B cell (primary cell): Measurements from ENCODE around the gene TNIP1.

Experiments used
- EZH2 ChIP-seq: IDR thresholded peaks from 2 replicates; pipeline ENCODE4 v1.6.1; 2012; ENCODE audit warnings: borderline replicate concordance, low read depth, mild to moderate bottlenecking, moderate library complexity, low read length; ENCODE audit not compliant: insufficient read depth, poor library complexity, severe bottlenecking
- TF ChIP-seq, protein P1 (sequence below): fragments of 200-600 bp; IDR thresholded peaks from one replicate; pipeline ENCODE4 v1.8.0; 2022; ENCODE audit warnings: antibody characterized with exemption, mild to moderate bottlenecking

DNA sequence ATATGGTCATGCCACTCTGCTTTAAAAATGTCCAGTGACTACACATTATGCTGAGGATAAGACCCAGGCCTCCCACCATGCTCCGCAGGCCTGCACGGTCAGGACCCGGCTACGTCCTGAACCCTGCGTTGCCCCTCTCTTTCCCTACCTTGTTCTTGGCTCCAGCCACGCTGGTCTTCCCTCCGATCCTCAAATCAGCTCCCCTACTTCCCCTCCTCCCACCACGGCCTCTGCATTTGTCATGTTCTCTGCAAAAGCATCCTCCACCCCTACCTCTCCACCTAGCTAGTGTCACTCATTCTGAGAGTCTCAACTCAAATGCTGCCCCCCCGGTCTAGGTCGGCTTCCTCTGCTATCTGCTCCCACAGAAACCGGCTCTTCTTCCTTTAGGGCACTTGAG, 49.3 kb downstream of the TNIP1 start:
- TF ChIP-seq, protein P1, sequence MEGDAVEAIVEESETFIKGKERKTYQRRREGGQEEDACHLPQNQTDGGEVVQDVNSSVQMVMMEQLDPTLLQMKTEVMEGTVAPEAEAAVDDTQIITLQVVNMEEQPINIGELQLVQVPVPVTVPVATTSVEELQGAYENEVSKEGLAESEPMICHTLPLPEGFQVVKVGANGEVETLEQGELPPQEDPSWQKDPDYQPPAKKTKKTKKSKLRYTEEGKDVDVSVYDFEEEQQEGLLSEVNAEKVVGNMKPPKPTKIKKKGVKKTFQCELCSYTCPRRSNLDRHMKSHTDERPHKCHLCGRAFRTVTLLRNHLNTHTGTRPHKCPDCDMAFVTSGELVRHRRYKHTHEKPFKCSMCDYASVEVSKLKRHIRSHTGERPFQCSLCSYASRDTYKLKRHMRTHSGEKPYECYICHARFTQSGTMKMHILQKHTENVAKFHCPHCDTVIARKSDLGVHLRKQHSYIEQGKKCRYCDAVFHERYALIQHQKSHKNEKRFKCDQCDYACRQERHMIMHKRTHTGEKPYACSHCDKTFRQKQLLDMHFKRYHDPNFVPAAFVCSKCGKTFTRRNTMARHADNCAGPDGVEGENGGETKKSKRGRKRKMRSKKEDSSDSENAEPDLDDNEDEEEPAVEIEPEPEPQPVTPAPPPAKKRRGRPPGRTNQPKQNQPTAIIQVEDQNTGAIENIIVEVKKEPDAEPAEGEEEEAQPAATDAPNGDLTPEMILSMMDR, result no peak
- no peak for TF ChIP-seq EZH2
